Stimulated activated CD4-positive, alpha-beta T cell treated with anti-CD3 and anti-CD28 coated beads, Interleukin-4, amount 100 ng/mL, for 1 hour (primary cell): ENCODE measurements around the gene TRABD.
"Not testable (repeated sequence)": the region's sequence is repeated elsewhere in the genome, so short reads cannot be mapped to it uniquely, and the experiment has no call there.

ENCODE experiments used
- DNase-seq: peaks from one replicate; pipeline ENCODE4 v3.0.0-alpha.2; 2020

TRABD gene

DNA sequence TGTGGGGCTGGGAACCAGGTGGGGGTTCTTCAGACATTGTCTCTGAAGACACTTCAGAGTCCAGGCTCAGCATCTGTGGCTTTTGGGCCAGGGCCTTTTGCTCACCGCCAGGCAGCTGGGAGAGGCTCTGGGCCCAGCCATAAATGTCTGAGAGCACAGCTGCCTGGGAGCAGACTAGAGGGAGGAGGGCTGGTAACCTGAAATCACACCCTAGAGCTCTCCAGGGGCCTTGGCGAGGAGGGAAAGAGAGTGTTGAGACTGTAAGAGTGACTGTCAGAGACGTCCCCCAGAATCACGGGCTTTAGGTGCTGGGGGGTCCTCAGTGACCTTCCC is 4.1 kb downstream of the TRABD start:
- no peak for DNase-seq

DNA sequence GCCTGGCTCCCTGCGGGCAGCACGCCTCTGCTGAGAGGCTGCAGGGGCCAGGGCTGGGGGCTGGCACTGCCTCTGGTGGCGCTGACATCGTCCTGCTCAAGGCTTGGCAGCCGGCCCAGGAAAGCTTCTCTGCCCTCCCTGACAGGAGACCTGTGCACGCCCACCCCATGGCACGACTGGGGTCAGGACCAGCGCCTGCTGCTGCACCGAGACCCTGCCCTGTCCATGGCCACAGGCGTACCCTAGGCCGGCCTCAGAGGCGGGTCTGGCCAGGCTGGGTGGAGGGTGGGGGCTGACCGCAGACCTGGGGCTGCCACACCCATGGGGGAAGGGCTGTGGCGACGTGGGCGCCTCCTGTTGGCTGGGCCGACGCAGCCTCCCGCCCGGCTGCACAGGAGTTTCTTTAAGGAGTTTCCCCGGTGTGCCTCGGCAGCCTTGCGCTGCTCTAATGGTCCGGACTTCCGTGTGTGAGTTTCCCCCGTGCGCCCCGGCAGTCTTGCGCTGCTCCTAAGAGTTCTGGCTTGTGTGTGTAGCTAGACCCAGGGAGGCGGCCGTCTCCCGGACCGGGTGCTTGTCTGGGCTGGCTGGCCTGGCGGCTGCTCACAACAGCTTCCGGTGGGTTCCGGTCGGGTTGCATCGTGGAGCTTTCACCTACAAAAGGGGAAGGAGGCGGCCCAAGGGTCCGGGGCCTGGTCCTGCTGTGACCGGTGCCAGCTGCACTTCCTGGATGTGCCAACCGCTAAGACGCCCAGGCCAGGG is 4.6 kb downstream of the TRABD start:
- peak; percentile 75 for DNase-seq

DNA sequence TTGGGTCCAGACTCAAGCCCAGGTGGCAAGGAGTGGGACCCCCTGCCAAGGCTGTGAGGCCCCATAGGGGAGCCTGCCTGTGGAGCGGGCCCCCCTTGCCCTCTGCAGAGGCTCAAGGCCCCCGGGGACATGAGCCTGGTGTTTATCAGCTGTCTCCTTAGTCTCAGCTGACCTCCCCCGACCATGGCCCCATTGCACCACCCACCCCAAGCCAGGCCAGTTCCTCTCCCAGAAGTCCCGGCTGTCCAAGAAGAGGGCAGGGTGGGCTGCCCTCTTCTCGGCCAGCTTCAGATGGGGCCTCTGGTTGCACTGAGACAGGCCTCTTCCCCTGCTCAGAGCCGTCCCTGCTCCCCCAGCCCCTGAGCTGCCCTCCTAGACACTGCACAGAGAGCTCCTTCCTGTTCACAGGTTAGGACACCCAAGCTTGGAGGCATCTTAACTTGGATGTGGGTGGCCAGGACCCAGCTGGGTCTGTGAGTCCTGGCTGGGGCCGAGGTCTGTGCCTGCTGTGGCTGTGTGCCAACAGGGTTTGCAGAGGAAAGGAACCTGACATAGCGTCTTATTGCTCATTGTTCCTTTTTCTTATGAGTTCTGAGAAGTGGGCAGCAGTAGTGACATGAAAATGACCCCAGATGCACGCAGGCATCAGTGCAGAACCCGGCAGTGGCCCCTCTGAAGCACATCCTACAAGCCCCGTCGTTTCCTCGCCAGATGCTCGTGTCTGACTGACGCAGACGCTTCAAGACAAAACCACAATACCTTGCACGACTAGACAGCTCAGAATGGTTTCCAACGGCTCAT is 5.4 kb downstream of the TRABD start:
- peak; percentile 65 for DNase-seq

DNA sequence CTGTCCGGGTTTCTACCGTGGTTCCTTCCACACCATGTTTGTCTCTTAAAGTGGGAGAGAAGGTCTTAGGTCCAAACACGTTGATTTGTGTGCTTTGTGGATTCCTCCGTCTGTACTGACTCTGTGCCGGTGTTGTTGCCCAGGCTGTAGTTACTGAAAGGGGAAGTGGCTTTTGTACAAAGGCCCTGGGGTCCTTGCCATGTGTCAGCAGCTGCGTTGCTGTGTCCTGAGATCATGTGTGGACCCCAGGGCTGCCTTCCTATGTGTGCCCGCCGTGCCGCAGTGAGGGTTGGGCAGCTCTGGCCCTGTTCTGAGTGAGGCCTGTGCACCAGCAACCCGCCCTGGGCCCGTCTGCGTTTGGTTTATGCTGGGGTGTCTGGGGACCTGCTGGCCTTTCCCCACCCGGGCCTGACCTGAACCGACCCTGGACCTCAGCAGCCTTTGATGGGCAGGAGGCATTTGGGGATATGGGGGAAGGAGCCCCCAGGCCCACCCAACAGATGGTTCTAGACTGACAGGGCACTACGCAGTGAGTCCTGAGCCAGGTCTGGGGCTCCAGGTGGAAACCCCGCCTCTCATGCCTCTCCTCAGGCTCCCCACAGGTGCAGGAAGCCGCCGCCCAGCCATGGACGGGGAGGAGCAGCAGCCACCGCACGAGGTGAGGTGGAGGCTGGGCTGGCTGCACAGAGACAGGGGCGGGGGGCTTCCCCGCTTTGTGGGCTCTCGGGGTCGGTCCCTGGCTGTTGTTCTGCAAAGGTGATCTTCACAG is 6.9 kb downstream of the TRABD start:
- DNase-seq, result peak; percentile 45

DNA sequence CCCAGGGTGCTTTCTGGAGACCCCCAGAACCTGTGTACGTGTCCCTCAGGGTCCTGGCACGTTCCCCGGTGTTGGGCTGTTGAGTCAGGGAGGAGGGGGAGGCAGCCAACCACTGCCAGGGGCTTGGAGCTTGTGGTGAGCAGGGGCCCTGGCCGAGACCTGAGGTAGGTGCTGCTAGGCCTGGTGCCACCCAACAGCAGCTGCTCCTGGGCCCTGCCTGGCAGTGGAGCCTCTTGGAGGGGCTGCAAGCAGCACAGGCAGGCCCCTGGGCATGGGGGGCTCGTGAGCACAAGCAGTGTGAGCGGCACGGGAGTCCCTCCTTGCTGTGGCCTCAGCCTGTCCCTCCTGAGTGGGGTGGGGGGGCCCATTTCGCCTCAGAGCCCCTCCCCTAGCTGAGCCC is 7.9 kb downstream of the TRABD start:
- no peak for DNase-seq

DNA sequence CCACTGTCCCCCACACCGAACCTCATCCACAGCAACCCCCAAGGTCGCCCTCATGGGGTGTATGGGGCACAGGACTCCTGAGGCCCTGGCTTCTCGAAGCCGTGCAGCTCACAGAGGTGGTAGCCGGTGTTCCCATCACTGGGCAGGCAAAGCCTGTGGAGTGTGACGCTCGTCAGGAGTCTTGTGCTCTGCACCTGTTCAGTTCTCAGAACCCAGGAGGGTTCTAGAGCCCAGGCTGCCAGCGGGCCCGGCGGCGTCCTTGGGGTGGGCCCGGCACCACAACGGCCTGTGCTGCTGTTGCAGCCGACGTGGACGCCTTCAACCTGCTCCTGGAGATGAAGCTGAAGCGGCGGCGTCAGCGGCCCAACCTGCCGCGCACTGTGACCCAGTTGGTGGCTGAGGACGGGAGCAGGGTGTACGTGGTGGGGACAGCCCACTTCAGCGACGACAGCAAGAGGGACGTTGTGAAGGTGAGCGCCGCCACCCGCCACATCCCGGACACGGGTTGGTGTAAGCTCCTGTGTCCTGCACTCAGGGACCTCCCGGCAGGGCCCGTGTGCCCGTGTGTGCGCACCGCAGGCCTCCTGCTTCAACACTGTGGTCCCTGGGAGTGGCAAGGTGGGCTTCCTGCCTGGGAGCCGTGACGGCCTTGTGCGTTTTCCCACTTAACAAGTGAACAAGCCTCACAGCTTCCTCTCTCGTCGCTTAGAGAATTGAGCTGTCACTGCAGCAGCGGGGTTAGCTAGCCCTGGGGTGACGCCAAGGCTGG is 8.5 kb downstream of the TRABD start:
- DNase-seq, result no peak

DNA sequence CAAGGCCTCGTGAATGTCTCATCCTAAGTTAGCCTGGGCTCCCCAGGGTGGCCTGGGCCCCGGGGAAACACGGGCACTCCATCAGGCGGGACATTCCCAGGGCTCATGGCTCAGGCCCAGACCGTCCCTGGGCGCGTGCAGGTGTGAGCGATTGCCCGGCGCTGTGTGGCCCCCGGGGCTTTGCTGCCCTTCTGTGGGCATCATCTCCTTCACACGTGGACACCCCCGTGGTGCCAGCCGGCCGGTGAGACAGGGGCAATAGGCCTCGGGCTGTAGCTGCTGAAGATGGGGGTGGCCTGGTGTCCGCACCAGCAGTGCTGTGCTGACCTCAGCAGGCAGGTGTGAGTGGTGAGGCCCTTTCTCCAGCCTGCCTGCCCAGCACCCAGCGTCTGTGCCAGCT is 10.5 kb downstream of the TRABD start:
- no peak for DNase-seq

DNA sequence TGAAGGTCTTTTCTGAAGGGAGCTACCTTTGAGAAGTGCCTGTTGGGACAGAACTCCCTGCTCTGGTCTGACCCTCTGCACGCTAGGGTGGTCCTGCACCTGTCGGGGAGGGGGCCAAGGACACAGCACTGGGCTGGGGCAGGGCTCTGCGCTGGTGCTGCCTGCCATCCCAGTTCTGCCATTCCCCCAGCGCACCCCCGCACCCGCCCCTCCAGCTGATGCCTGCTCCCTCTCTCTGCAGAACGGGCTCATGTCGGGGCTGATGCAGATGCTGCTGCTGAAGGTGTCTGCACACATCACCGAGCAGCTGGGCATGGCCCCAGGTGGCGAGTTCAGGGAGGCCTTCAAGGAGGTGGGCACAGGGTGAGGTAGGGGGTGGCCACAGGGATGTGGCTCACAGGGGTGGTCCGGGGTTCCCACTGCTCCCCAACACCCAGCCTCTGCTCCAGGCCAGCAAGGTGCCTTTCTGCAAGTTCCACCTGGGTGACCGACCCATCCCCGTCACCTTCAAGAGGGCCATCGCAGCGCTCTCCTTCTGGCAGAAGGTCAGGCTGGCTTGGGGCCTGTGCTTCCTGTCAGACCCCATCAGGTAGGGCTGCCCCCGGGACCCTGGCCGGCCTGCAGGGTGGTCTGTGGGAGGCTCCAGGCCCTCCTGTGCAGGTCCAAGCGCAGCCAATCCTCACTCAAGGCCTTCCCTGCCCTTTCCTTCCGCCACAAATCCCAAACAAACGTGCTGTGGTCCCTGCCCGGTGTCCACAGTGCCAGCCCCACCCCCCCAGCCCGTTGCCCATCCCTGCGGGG is 11.5 kb downstream of the TRABD start:
- no peak for DNase-seq

DNA sequence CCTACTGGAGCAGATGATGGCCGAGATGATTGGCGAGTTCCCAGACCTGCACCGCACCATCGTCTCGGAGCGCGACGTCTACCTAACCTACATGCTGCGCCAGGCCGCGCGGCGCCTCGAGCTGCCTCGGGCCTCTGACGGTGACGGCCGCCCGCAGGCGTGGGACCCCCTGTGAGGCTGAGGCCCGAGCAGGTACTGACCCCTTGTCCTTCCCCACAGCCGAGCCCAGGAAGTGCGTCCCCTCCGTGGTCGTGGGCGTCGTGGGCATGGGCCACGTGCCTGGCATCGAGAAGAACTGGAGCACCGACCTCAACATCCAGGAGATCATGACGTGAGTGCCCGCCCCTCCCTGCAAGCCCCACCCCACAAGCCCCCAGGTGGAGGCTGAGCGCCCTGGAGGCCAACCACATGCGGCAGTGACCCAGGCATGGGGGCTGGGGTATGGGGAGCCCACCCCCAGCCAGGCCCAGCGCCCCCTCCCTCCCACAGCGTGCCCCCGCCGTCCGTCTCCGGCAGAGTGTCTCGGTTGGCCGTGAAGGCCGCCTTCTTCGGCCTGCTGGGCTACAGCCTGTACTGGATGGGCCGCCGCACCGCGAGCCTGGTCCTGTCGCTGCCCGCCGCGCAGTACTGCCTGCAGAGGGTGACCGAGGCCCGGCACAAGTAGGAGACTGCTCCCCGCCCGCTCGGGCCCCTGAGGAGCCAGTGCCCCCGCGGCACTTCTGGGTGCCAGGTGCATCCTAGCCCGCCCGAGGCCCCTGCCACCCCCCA is 12.3 kb downstream of the TRABD start:
- no peak for DNase-seq

DNA sequence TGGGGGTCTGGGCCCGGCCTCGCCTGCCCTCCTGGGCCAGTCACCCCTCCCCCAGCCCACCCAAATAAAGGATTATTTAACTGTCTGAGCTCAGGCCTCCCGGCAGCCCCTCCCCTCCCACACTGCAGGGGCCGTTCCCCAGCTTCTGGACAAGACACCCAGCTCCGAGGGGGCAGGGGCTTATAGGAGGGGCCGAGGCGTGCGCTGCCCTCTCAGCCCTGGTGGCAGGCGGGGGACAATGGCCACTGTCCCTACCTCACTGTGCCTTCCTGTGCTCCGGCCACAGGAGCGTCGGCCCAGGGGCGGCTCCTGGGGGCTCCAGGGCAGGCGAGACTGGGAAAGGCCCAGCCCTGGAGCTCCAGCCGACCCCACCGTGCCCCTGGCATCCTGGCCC is 12.9 kb downstream of the TRABD start:
- no peak for DNase-seq

DNA sequence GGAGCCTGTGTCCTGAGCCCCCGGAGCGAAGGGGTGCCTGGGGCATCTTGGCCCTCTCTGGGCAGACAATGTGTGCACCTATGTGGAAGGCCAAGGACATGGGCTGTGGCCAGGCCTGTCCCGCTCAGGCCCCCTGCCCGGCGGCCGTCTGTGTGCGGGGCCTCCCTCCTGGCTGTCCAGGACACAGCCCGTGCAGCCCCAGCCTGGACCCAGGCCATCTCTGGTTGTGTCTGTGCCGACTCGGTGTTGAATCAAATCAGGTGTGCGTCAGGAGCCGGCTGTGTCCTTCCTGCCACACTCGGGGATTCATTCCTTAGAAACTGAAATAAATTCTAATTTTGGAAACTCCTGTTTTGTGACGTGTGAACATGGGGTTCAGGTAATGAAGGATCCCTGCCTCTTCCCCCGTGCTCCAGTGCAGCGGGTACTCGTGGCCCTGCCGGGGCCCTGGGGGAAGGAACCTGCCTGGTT is 13.6 kb downstream of the TRABD start:
- no peak for DNase-seq

DNA sequence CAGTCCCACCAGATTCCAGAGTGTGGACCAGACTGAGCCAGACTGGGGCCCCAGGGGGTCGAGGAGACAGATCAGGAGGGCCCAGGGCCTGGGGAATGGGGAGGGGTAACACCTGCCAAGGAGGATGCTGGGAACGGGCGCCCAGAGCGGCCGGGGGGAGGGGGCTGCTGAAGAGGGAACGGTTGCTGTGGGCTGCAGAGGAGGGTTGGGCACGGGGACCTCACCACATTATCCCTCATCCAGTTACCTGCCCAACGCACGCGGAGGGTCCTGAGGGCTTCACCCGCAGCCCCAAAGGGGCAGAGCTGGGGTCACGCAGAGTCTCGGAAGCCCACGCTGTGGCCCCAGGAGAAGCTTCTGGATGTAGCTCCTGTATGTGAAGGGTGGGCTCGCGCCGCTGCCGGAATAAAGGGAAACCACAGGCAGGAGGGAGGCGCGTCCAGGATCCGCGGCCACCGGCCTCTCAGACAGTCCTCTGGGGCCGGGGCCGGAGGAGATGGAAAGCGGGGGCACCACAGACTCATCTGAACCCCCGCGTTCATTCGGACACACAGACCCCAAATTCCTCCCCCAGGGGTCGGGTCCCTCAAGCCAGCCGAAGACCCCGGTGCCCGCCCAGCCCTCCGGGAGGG is 14.2 kb downstream of the TRABD start:
- peak; percentile 23 for DNase-seq

DNA sequence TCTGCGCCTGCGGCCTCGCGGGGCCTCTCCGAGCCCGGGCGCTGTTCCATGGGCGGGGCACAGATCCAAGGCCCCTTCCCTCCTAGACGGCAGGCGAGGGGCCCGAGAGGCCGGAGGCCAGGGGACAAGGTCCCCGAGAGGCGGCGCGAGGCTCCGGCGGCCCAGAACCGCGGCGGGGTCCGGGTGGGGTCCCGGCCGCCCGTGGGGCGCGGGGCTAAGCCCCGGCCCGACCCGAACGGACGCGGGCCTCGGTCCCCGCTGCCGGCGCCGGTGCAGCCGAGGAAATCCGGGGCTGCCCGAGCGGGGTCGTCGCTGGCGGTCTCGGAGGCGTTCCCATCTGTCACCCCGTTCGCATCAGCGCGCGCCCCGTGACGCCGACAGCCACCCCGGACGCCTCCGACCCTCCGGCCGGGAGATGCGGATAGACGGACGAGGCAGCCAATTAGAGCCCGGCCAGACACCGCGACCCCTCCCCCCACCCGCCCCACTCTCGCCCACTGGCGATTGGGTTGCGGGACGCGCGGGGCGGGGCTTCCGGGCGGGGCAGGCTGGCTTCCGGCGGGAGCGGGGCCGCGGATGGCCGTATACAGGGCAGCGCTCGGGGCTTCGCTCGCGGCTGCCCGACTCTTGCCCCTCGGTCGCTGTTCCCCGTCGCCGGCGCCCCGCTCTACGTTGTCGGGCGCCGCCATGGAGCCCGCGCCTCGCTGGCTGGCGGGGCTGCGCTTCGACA is 14.9 kb downstream of the TRABD start, which contains the start of gene SELENOO:
Gene SELENOO, plus strand, starts transcription at position 551 of the 730 bp plus-strand sequence. Its CDS starts 26 bp downstream, at position 577.
- DNase-seq, result peak; percentile 92

DNA sequence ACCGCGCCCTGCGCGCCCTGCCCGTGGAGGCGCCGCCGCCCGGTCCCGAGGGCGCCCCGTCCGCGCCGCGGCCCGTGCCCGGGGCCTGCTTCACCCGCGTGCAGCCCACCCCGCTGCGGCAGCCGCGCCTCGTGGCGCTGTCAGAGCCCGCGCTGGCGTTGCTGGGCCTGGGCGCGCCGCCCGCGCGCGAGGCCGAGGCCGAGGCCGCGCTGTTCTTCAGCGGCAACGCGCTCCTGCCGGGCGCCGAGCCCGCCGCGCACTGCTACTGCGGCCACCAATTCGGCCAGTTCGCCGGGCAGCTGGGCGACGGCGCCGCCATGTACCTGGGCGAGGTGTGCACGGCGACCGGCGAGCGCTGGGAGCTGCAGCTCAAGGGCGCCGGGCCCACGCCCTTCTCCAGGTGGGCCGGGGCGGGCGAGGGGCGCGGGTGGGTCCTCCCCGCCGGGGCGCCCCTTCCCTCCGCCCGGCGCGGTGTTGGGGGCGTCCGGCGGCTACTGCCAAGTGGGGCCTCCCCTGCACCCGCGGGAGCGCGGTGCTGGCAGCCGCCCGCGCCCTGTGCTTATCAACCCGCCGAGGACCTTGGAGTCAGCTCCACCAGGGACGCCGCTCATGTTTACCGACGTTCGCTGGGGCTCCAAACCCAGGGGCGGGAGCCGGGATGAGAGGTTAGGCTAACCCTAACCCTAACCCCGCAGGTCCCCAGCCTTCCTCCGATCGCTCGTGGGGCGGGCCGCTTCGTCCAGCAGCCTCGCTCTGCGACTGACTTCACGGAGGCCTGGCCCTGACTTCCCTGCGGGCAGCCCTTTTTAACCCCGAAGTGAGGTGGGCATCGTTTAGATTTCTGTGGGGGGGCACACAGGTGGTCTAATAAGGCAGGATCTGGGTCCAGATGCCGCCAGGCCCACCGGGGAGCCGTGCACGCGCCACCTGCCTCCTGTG is 15.7 kb downstream of the TRABD start:
- no peak for DNase-seq

DNA sequence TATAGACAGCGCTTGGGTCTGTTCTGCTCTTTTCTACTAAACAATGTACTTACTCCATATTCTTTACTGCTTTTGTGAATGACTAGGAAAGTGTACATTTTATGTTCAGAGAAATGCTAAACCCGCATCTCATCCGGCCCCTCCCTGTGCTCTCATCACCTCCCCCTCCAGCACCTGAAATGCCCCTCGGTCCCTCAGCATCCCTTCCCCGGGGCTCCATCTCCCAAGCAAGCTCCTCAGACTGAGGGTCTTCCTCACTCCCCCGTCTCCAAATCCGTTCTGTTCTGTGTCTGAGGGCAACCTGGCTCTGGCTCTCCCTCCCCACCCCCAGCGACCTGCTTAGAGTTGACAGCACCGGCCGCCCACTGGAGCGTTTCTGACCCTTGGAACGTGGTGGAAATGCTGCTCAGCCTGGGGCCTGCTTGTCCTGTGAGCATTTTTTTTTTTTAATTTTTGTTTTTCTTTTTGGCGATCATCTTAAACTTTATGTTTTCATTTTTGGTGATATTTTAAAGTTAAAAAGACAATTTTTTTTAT is 16.5 kb downstream of the TRABD start:
- DNase-seq, result no peak

DNA sequence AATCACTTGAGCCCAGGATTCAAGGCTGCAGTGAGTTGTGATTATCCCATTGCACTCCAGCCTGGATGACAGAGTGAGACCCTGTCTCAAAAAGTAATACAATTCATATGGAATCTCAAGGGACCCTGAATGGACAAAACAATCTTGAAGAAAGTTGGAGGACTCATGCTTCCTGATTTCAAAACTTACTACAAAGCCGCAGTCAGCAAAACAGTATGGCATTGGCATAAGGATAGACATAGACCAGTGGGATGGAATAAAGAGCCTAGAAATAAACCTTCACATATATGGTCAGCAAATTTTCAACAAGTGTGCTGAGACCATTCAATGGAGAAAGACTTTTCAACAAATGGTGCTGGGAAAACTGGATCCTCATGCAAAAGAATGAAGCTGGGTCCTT is 17.6 kb downstream of the TRABD start:
- DNase-seq, result no peak

DNA sequence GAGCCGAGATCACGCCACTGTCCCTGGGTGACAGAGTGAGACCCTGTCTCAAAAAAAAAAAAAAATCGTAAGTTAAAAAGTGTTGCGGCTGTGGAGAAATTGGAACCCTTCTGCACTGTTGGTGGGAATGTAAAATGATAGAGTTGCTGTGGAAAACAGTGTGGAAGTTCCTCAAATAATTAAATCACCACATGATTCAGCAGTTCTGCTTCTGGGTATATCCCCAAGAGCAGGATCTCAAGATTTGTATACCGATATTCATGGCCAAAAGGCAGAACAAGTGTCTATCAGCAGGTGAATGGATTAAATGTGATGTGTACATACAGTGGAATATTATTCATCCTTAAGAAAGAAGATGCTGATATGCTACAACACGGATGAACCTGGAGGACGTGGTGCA is 18.9 kb downstream of the TRABD start:
- DNase-seq, result no peak

DNA sequence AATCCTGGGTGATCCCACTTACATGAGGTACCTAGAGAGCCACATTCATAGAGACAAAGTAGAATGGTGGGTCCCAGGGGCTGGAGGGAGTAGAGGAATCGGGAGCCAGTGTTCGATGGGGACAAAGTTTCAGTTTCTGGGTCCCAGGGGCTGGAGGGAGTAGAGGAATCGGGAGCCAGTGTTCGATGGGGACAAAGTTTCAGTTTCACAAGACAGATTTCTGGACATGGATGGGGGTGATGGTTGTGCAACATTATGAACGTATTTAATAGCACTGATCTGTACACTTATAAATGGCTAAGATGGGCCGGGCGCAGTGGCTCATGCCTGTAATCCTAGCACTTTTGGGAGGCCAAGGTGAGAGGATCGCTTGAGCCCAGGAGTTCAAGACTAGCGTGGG is 19.3 kb downstream of the TRABD start:
- DNase-seq, result not testable (repeated sequence)
